Measurements from ENCODE around the gene CHD3.
"Not testable (repeated sequence)": the region's sequence is repeated elsewhere in the genome, so short reads cannot be mapped to it uniquely, and the experiment has no call there.

The CHD3 gene

GRCh38 chr17:7850701-7851437 is 37.7 kb upstream of the CHD3 start:
- DNase-seq, result no peak

- DNase-seq, result peak; percentile 94
These were observed 36.9 kb upstream of the CHD3 start for GRCh38 chr17:7851438-7852261.

- no peak for DNase-seq
These were observed 36.3 kb upstream of the CHD3 start for GRCh38 chr17:7852262-7852670.

DNA sequence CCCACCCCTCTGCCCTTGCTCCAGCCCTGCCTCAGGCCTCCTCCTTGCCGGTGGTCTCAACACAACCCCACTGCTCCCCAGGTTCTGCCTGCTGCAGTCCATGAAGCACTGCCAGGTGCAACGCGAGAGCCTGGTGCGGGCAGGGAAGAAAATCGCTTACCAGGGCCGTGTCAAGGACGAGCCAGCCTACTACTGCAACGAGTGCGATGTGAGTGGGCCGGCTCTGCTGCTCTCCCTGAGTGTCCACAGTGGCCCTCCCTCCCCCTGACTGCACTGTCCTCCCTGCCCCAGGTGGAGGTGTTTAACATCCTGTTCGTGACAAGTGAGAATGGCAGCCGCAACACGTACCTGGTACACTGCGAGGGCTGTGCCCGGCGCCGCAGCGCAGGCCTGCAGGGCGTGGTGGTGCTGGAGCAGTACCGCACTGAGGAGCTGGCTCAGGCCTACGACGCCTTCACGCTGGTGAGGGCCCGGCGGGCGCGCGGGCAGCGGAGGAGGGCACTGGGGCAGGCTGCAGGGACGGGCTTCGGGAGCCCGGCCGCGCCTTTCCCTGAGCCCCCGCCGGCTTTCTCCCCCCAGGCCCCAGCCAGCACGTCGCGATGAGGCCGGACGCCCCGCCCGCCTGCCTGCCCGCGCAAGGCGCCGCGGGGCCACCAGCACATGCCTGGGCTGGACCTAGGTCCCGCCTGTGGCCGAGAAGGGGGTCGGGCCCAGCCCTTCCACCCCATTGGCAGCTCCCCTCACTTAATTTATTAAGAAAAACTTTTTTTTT is 35.5 kb upstream of the CHD3 start:
- DNase-seq, result no peak

DNA sequence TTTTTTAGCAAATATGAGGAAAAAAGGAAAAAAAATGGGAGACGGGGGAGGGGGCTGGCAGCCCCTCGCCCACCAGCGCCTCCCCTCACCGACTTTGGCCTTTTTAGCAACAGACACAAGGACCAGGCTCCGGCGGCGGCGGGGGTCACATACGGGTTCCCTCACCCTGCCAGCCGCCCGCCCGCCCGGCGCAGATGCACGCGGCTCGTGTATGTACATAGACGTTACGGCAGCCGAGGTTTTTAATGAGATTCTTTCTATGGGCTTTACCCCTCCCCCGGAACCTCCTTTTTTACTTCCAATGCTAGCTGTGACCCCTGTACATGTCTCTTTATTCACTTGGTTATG is 34.9 kb upstream of the CHD3 start:
- no peak for DNase-seq

GRCh38 chr17:7854078-7854777 is 34.4 kb upstream of the CHD3 start:
- DNase-seq, result no peak

GRCh38 chr17:7854851-7855659 is 33.5 kb upstream of the CHD3 start, which contains the start of gene TMEM88:
Gene TMEM88 (plus strand): TSS chr17:7855066. CDS start chr17:7855075, 9 bp downstream.
- DNase-seq, result no peak

- DNase-seq, result no peak
These were observed 33.0 kb upstream of the CHD3 start for GRCh38 chr17:7855660-7856010.

DNA sequence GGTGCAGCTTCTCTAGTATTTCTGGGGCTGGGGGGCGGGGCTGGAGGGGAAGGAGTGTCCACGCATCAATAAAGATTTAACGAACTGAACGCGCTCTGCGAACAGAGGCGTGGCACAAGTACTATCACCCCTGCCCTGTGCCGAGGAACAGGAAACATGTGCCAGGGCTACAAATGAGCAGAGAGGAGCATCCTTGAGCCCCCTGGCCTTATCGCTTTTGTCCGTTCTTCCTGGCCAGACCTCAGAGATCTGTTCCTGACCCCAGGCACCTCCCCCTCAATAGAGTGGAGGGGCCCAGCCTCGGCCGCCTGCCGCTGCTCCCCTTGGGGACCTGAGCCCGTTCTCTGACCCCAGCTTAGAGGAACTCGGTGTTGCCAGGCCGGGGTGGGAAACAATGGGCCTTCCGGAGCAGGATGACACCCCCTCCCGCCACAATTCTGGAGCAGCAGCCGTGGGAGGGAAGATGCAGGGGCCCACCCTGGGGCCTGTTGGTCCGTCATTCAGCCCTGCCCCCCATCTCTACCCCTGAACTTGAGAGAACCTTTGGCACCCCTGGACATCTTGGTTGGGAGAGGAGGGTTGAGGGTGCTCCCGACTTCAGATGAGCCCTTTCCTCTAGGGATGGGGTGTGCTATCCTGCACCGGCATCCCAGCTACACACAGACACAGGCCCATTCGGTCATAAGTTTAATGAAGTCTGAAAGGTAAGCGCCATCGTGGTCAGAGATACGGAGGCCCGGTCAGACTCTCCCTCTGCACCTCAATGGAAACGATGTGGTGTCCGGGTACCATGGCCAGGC is 32.4 kb upstream of the CHD3 start:
- no peak for DNase-seq

DNA sequence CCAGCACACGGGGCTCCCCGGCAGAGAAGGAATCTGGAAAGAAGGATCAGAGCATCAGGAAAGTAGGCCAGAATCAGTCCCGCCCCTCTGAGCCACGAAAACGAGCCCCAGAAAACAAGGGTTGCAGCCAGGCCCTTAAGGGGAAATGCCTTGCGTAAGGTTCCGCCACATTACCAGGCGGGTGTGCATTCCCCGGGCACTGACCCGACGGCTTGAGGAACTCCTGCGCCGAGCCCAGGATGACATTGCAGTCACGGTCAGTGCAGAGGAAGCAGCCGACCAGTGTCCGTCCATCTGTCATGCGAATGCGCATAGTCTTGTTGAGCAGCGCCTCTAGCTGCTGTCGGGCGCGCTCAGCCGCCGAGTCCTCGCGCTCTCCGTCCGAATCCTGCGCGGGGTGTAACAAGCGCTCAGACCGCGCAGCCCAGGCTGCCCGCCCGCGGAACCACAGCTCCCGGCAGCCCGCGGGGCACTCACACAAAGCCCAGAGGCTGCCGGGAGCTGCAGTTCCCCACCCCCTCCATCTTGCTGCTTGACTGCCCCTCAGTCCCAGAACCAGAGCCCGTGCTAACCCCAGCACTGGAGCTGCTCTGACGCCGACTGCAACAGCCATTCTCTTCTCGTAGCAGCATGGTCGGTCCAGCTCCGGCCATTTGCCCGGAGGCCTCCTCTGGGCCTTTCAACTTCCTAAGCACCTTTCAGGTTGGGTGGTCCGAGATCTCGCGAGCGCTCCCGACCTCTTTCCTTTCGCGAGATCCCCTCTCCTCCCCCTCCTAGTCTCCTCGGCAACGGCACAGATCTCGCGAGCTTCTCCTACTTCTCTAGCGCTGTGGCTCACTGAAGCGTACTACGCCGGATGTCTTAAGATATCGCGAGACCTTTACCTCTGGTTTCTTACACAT is 31.5 kb upstream of the CHD3 start, which contains the start of gene NAA38:
TSS of gene NAA38 (minus strand) at position 749 of the 902 bp plus-strand sequence. CDS start at position 653, 96 bp downstream.
- peak; percentile 99 for DNase-seq

DNA sequence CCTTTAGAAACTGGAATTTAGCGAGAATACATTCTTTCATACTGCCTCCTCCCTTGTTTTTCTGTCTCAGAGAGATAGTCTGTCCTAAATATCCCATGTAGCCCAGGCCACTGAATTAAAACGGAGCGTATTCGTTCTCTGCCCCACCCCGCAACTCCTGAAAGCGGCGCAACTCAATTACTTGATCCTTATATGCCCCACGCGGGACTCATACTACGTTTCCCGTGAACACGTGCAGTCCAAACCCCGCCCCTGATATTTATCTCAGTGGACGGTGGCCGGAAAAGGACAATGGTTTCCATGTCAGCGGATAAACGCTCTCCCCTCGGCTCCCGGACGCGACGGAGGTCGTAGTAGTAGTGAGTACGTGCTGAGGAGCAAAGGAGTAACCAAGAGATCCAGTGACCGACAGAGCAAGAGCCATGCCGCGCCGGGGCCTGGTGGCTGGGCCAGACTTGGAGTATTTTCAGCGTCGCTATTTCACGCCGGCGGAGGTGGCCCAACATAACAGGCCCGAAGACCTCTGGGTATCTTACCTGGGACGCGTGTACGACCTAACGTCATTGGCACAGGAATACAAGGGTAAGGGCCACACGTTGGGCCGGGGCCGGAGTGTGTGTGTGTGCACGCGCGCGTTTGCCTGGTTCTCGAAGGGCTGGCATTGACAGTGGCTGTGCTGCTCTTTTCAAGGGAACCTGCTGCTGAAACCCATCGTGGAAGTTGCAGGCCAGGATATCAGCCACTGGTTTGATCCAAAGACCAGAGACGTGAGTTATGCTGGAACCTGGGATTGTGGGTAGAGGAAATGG is 30.7 kb upstream of the CHD3 start, which contains the start of gene CYB5D1:
TSS of gene CYB5D1 (plus strand) at position 291 of the 809 bp plus-strand sequence. CDS start at position 423, 132 bp downstream.
- peak; percentile 95 for DNase-seq

GRCh38 chr17:7858522-7858810 is 30.1 kb upstream of the CHD3 start:
- no peak for DNase-seq

- no peak for DNase-seq
These were observed 29.6 kb upstream of the CHD3 start for GRCh38 chr17:7859028-7859427.

- DNase-seq, result peak; percentile 56
These were observed 25.7 kb upstream of the CHD3 start for GRCh38 chr17:7862692-7863437.

- DNase-seq, result not testable (repeated sequence)
These were observed 24.2 kb upstream of the CHD3 start for GRCh38 chr17:7864384-7864783.

DNA sequence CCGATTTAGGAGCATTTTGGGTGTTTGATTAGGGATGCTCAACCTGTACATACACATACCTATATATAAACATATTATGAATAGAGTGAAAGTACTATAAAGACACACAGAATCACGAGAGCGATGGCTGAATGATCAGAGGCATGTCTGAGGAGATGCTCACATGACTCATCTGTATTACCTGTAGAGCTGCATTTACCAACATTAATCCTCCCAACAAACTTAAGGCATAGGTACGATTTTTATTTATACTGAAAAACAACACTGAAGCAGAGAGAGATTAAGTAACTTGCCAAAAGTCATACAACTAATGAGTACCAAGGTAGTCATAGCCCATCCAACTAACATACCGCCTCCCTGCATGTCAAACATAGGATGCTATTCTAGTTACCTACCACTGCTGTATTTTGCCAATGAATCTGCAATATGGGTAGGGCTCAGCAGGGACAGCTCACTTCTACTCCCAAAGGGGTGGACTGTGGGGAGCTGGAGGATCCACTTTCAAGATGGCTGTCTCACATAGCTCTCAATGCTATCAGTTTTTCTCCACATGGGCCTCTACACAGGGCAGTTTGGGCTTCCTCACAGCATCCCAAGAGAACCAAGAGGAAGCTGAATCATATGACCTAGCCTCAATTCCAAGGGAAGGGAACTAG is 23.5 kb upstream of the CHD3 start:
- DNase-seq, result no peak

- no peak for DNase-seq
These were observed 20.7 kb upstream of the CHD3 start for GRCh38 chr17:7867881-7868329.

DNA sequence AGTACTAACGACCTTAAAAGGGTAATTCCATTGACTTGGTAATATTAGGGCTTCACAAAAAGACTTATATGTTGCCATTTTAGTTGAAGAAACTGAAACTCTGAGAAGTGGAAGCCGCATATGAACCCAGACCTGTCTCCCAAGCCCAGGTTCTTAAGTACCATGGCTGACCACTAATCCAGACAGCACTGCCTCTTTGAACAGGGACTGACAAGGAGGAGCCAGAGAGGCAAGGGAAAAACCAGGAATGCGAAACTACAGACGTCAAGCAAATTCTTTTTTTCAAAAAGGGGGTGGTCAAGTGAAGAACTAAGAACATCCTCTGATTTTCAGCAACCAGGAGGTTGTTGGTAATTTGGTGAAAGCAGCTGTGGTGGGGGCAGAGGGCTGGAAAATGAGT is 15.5 kb upstream of the CHD3 start:
- no peak for DNase-seq

Measured in NCI-H146 (cell line).